Right atrium auricular region (tissue), 2 donors: Measurements from ENCODE around the gene PXMP4. TPM values are rescaled to one million over a fixed set of nuclear protein-coding genes. Genes with fewer than 3 reads are reported as not detected.

ENCODE experiments used
- DNase-seq: peaks from one replicate; pipeline ENCODE4 v3.0.0-alpha.2; 2019; ENCODE audit warnings: low spot score
- H3K27ac ChIP-seq, 2 donors: fragments of 200-600 bp; sonication (generic); 1 replicate in 1 of 2; 2 replicates in 1 of 2; pipeline ENCODE4 v1.5.1; 2016 to 2019
- H3K27me3 ChIP-seq, 2 donors: fragments of 200-600 bp; sonication (generic); one replicate each; pipeline versions ENCODE4 v1.5.1 to v1.6.0; 2017 to 2019
- H3K36me3 ChIP-seq: fragments of 200-600 bp; sonication (generic); one replicate; pipeline ENCODE4 v1.5.1; 2016
- H3K4me1 ChIP-seq, 2 donors: fragments of 200-600 bp; sonication (generic); one replicate each; pipeline versions ENCODE4 v1.5.1 to v1.6.0; 2017 to 2019
- H3K4me3 ChIP-seq, 2 donors: fragments of 200-600 bp; sonication (generic); 1 replicate in 1 of 2; 2 replicates in 1 of 2; pipeline ENCODE4 v1.5.1; 2017 to 2019; ENCODE audit warnings: mild to moderate bottlenecking in 1 of 2, moderate library complexity in 1 of 2
- H3K9me3 ChIP-seq, 2 donors: fragments of 200-600 bp; sonication (generic); one replicate each; pipeline ENCODE4 v1.5.1; 2019
- total RNA-seq, 2 donors: library from RNA; depleted of rRNA; stranded (reverse); fragments of >200 nt; gene quantifications; one replicate each; pipeline ENCODE4 v1.1.0, GENCODE V29; 2016
- TF ChIP-seq, protein P1 (sequence below), 2 donors: fragments of 200-600 bp; sonication (generic); IDR thresholded peaks; one replicate each; pipeline ENCODE4 v1.5.1; 2019; ENCODE audit warnings: antibody characterized with exemption in 2 of 2

Gene PXMP4
- total RNA-seq, 2 donors from 2014 or later = 4.5 to 9.8 TPM

DNA sequence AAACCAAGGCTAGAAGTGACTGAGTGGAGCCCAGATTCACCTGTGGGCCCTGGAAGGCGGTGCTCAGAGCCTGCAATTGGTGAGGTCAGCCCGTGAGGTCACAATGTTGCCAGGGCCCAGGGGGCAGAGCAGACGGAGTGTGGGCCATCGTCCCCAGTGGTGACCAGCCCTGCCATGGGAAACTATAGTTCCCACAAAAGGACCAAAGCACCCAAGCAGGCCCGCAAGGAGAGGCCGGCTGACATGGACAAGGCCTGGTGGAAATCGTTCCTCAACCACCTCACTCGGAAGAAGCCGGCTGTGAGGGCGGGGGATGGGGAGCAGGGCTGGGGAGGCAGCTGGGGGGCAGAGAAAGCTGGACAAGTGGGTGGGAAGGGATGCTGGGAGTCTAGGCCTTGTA lies 57.9 kb downstream of the PXMP4 start, which contains the start of gene C20orf144:
Gene C20orf144 (plus strand): TSS at position 156 of the 400 bp plus-strand sequence. CDS start 19 bp downstream, at position 175.
- Histone ChIP-seq H3K27me3 (no peaks in the 10 kb centered on the region), H3K27ac (peak within 1 kb of the TSS; percentile 87 to 90), H3K4me3 (peak within 1 kb of the TSS; percentile 55 to 73), H3K9me3 (no peaks in the 10 kb centered on the region), H3K4me1 (peaks cover 0 to 32% of the 10 kb centered on the region in 2 donors), H3K36me3 (peaks cover 14% of the 10 kb centered on the region)
- no peak for DNase-seq
- TF ChIP-seq, protein P1, sequence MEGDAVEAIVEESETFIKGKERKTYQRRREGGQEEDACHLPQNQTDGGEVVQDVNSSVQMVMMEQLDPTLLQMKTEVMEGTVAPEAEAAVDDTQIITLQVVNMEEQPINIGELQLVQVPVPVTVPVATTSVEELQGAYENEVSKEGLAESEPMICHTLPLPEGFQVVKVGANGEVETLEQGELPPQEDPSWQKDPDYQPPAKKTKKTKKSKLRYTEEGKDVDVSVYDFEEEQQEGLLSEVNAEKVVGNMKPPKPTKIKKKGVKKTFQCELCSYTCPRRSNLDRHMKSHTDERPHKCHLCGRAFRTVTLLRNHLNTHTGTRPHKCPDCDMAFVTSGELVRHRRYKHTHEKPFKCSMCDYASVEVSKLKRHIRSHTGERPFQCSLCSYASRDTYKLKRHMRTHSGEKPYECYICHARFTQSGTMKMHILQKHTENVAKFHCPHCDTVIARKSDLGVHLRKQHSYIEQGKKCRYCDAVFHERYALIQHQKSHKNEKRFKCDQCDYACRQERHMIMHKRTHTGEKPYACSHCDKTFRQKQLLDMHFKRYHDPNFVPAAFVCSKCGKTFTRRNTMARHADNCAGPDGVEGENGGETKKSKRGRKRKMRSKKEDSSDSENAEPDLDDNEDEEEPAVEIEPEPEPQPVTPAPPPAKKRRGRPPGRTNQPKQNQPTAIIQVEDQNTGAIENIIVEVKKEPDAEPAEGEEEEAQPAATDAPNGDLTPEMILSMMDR (IDR thresholded peaks at IDR 0.05) = no peak

DNA sequence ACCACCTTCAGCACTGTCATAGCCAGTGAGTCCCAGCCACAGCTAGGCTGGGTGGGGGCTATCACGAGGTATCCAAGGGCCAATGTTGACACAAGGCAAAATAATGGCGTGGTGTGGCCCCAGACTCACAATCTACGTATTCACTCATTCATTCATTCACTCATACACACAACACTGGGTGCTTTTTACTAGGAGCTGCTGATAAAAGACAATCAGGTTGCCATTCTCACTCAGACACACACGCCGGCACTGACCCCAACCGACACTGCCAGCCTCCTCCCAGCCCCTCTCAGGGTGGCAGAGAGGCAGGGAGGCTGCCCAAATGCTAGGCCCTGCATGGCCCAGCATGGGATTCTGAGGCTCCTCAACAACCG lies 59.4 kb downstream of the PXMP4 start:
- TF ChIP-seq, protein P1 (IDR thresholded peaks at IDR 0.05) = no peak
- Histone ChIP-seq H3K4me1 (peaks cover 0 to 19% of the 10 kb centered on the region in 2 donors), H3K4me3 (no peak overlapping the region), H3K36me3 (peaks cover 14% of the 10 kb centered on the region), H3K9me3 (no peaks in the 10 kb centered on the region), H3K27ac (no peak overlapping the region), H3K27me3 (no peaks in the 10 kb centered on the region)
- DNase-seq = no peak

DNA sequence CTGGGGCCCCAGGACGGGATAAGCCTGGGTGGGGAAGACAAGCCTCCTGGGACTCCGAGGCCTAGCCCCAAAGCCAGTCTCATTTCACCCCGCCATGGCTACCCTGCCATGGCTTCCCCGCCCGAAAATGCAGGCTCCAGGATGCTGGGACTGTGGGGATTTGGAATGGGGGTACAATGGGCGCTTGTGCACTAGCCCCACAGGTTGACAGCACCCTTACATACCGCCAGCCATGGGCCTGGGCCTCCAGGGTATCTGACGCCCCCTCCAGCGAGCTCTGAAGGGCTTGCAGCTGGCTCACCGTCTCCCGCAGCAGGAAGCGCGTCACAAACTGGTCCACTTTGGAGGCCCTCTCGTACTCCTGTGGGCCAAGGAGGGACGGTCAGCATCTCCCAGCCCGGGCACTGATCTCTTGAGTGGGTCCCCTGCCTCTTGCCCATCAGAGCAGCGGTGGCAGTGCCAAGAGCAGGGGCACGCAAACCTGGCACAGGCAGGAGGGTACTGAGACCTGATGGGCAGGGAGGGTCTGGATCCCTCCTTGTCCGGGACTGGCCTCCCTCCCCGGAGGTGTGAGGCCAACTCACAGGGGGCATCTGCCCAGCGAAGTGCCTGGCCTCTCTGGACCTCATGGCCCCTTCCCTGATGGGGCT lies 60.0 kb downstream of the PXMP4 start:
- Histone ChIP-seq H3K4me1 (peaks cover 0 to 18% of the 10 kb centered on the region in 2 donors), H3K4me3 (no peak overlapping the region), H3K9me3 (no peaks in the 10 kb centered on the region), H3K27me3 (no peaks in the 10 kb centered on the region), H3K36me3 (peaks cover 14% of the 10 kb centered on the region), H3K27ac (no peak overlapping the region)
- TF ChIP-seq, protein P1 (IDR thresholded peaks at IDR 0.05) = no peak
- no peak for DNase-seq

DNA sequence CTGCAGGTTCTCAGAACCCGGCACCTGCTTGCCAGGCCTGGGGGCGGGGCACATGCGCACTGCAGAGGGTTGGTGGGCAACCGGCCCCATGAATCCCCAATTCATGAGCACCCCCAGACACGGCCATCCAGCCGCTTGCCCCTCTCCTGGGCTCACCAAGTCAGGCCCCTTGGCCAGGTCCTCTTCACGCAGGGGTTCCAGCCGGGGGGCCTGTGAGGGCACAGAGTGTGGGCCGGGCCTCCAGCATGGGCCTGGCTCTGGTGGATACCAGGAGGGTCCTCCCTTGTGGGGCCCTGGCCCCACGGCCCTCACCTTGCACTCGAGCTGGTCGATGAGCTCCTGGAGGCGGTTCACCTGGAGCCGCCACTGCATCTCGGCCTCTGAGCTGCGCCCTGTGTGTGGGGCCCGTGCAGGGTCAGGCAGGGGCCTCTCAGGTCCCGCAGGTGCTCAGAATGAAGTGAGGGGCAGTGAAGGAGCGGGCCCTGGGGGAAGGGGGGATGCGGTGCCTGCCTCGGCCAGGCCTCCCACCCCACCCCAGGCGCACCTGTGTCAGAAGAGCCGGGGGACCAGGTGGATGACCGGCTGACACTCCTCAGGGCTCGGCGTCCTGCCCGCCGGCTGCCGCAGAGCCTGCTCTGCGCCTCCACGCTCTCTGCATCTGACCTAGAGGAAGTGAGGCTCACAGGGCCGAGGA lies 60.6 kb downstream of the PXMP4 start:
- Histone ChIP-seq H3K4me3 (no peak overlapping the region), H3K36me3 (peaks cover 14% of the 10 kb centered on the region), H3K27ac (no peak overlapping the region), H3K9me3 (no peaks in the 10 kb centered on the region), H3K27me3 (no peaks in the 10 kb centered on the region), H3K4me1 (peaks cover 0 to 16% of the 10 kb centered on the region in 2 donors)
- DNase-seq = no peak
- TF ChIP-seq, protein P1 (IDR thresholded peaks at IDR 0.05) = no peak

- Histone ChIP-seq H3K9me3 (no peaks in the 10 kb centered on the region), H3K4me3 (no peak overlapping the region), H3K27me3 (no peaks in the 10 kb centered on the region), H3K36me3 (peaks cover 14% of the 10 kb centered on the region), H3K27ac (no peak overlapping the region), H3K4me1 (peaks cover 0 to 11% of the 10 kb centered on the region in 2 donors)
- DNase-seq = no peak
- TF ChIP-seq, protein P1 (IDR thresholded peaks at IDR 0.05) = no peak
Measured at GRCh38 chr20:33658929-33659328, 61.2 kb downstream of the PXMP4 start.
